ENCODE results near the gene INSR.
A peak's percentile ranks its signal among the peaks of the same experiment; 100 is the strongest.

INSR gene

DNA sequence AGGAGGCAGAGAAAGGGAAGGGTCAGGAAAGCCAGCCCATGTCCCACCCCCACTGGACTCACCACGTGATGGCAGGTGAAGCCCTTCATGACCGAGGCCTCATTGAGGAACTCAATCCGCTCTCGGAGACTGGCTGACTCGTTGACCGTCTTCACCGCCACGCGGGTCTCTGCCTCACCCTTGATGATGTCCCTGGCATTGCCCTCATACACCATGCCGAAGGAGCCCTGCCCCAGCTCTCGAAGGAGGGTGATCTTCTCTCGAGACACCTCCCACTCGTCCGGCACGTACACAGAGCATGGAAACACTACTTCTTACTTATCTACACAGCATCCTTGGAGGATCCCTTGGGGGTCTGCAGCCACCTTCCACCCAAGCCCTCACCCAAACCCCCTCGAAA, 169.0 kb downstream of the INSR start:
- no peak for DNase-seq

- DNase-seq: no peak
These were observed 169.4 kb downstream of the INSR start for GRCh38 chr19:7124782-7125181.

- no peak for DNase-seq
These were observed 171.5 kb downstream of the INSR start for GRCh38 chr19:7122701-7123100.

- no peak for DNase-seq
These were observed 173.7 kb downstream of the INSR start for GRCh38 chr19:7120499-7120898.

- DNase-seq: no peak
These were observed 174.6 kb downstream of the INSR start for GRCh38 chr19:7119582-7119981.

DNA sequence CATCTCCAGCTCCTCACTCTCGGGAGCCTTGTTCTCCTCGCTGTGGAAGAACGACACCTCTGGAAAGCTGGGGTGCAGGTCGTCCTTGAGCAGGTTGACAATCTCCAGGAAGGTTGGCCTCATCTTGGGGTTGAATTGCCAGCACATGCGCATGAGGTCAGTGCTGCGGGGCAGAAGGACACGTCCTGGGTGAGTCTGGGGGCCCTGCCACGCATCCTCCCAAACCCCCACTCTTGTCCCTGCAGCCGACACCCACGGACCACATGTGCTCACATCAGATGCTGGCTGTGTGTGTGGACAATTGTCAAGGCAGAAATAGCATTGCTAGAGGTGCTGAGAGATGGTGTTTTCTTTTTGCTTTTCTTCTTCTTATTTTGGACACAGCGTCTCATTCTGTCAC, 177.0 kb downstream of the INSR start:
- DNase-seq: no peak

DNA sequence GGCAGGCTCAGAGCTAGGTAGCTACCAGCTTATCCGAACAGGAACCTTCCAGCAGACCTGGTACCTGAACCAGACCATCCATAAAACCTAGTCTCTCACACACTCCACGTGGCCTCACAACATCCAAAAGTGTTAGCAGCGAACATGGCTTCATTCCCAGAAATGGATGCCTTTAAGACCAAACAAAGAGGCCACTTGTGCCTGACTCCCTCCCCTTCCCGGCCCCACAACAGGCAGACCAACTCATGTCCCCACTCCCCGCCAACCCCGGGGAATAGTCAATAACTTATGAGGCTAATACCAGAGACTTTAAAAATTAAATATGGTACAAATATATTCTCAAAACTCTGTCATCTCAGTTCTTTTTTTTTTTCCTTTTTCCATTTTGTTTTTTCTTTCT, 178.5 kb downstream of the INSR start:
- no peak for DNase-seq

- no peak for DNase-seq
These were observed 181.0 kb downstream of the INSR start for GRCh38 chr19:7113233-7113632.

- DNase-seq: no peak
These were observed 181.5 kb downstream of the INSR start for GRCh38 chr19:7112675-7113074.

GRCh38 chr19:7109678-7110289, 184.4 kb downstream of the INSR start:
- no peak for DNase-seq

DNA sequence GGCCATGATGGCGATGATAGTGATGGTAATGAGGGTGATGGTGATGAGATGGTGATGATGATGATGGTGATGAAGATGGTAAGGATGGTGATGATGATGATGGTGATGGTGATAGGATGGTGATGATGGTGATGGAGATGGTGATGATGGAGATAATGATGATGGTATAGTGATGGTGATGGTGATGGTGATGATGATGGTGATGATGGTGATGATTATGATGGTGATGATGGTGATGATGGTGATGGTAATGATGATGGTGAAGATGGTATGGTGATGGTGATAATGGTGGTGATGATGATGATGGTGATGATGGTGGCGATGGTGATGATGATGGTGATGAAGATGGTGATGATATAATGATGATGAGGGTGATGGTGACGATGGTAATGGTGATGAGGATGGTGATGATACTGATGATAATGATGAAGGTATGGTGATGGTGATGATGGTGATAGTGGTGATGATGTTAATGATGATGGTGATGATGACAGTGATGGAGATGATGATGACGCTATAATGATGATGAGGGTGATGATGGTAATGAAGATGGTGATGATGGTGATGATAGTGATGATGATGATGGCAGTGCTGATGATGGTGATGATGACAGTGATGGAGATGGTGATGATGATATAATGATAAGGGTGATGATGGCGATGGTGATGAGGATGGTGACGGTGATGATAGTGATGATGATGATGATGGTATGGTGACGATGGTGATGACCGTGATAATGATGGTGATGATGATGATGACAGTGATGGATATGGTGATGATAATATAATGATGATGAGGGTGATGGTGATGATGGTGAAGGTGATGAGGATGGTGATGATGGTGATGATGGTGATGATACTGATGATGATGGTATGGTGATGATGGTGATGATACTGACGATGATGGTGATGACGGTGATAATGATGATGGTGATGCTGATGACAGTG, 187.2 kb downstream of the INSR start:
- DNase-seq: no peak

GRCh38 chr19:7104747-7105447, 189.3 kb downstream of the INSR start:
- no peak for DNase-seq

- no peak for DNase-seq
These were observed 192.5 kb downstream of the INSR start for GRCh38 chr19:7101498-7102253.

GRCh38 chr19:7099597-7099921, 194.7 kb downstream of the INSR start:
- DNase-seq: no peak

DNA sequence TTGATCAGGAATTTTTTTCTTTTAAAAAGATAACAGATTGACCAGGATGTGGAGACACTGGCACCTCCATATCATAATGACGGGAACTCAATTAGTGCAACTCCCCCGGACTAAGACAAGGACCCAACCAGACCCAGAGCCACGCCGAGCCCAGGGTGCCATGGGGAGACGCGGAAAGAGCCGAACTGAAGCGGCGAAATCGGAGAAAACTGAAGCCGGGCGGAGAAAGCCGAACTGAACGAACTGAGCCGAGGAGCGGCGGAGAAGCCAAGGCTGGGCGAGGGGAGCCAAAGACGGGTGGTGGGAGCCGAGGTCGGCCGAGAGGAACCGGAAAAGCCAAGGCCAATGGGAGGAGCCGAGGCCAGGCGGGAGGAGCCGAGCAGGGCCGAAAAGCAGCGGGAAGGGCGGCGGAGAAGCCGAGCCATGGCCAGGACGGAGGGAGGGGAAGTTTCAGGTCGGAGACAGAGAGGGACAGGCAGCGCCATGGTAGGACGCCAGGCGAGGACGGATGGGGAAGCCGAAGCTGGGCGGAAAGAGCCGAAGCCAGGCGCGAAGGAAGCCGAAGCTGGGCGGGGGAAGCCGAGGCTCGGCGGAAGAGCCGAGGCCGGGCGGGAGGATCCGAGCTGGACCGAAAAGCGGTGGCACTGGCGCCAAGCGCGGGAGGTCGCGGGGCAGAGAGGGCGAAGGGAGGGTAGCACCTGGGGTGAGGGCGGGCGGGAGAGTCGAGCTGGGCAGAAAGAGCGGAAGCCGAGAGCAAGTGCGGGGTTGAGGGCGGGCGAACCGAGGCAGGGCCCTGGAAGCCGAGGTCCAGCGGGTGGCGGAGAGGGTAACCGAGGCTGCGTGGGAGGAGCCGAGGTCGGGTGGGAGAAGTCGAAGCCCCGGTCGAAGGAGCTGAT, 195.3 kb downstream of the INSR start:
- DNase-seq: peak; percentile 89

DNA sequence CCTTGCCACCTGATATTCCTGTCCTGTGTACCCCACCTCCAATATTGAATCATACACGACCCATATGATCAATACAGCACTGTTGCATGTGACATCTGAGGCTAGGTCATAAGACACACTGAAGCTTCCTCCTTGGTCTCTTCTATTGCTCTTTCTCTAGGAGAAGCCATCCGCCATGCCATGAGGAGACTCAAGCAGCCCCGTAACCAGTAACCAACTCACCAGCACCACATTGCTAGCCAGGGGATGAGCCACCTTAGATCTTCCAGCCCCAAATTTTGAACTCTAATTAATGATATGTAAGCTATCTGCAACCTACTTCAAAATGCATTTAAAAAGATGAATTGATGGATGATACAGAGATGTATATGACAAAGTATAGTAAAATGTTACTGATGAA, 196.1 kb downstream of the INSR start:
- DNase-seq: no peak

GRCh38 chr19:7088999-7089398, 205.2 kb downstream of the INSR start:
- DNase-seq: no peak

DNA sequence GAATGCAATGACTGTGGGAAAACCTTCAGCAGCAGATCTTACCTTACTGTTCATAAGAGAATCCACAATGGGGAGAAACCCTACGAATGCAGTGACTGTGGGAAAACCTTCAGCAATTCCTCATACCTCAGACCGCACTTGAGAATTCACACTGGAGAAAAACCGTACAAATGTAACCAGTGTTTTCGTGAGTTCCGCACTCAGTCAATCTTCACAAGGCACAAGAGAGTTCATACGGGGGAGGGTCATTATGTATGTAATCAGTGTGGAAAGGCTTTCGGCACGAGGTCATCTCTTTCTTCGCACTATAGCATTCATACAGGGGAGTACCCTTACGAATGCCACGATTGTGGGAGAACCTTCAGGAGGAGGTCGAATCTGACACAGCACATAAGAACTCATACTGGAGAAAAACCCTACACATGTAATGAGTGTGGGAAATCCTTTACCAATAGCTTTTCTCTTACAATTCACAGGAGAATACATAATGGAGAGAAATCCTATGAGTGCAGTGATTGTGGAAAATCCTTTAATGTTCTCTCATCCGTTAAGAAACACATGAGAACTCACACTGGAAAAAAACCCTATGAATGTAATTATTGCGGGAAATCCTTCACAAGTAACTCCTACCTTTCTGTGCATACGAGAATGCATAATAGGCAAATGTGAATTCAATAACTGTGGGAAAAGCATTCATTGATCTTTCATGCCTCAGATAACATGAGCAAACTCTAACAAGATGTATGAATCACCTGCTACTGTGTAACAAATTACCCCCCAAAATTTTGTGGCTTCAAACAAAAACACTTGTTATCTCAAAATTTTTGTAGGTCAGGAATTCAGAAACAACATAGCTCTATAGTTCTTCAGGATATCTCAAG, 210.9 kb downstream of the INSR start:
- DNase-seq: no peak

- DNase-seq: no peak
These were observed 216.2 kb downstream of the INSR start for GRCh38 chr19:7078008-7078407.

GRCh38 chr19:7076151-7076550, 218.1 kb downstream of the INSR start:
- no peak for DNase-seq

GRCh38 chr19:7074705-7075282, 219.4 kb downstream of the INSR start:
- no peak for DNase-seq
